A549 (cell line): Measurements from ENCODE around the gene CAPN13. TPM values are rescaled to one million over a fixed set of nuclear protein-coding genes. Genes with fewer than 3 reads are reported as not detected.

Source experiments
- ATAC-seq, 2 experiments: fragments of 200-7000 bp in 1 of 2; fragments of >200 bp in 1 of 2; cut with Nextera tagmentation in 1 of 2; cut with Tn5 transposase in 1 of 2; 3 replicates each; pipeline versions ENCODE4 v1.8.0 to v1.9.1; 2018 to 2020; ENCODE audit warnings: mild to moderate bottlenecking in 1 of 2, moderate library complexity in 1 of 2
- CTCF ChIA-PET: fragments of 300-600 bp; sonication (Branson Sonifier 250); formaldehyde crosslinking; extraction: SDS; loops from one replicate; lab custom pipeline; 2021; ENCODE audit warnings: antibody characterized with exemption, inconsistent platforms; lab: Yijun Ruan, JAX
- POLR2A ChIA-PET: fragments of 350-600 bp; formaldehyde crosslinking; extraction: SDS; loops from one replicate; lab custom pipeline; 2021; ENCODE audit warnings: antibody characterized with exemption, inconsistent platforms; lab: Yijun Ruan, JAX
- DNase-seq, 2 experiments: peaks; one replicate each; pipeline versions ENCODE4 v3.0.0 to v3.0.0-alpha.2; 2011 to 2016; ENCODE audit warnings: low read depth in 1 of 2, low spot score in 1 of 2
- FAIRE-seq: peaks from 2 replicates; lab custom pipeline; 2011; peaks lifted over from hg19 to GRCh38; lab: Jason Lieb, UNC
- H3K27ac ChIP-seq, 2 experiments: fragments of >200 bp; sonication (Bioruptor Twin); formaldehyde crosslinking; 3 replicates each; pipeline ENCODE4 v1.5.1; 2016 to 2017
- H3K4me1 ChIP-seq: fragments of >200 bp; sonication (Bioruptor Twin); formaldehyde crosslinking; 3 replicates; pipeline ENCODE4 v1.6.1; 2016
- H3K4me2 ChIP-seq: fragments of >200 bp; sonication (Bioruptor Twin); formaldehyde crosslinking; 3 replicates; pipeline ENCODE4 v1.6.1; 2016
- H3K4me3 ChIP-seq: fragments of >200 bp; sonication (Bioruptor Twin); formaldehyde crosslinking; 3 replicates; pipeline ENCODE4 v1.5.1; 2016
- H3K9me3 ChIP-seq: fragments of >200 bp; sonication (Bioruptor Twin); formaldehyde crosslinking; 3 replicates; pipeline ENCODE4 v1.6.1; 2016
- CBX8 ChIP-seq: fragments of 200-600 bp; sonication (generic); IDR thresholded peaks from 2 replicates; pipeline ENCODE4 v1.6.1; 2016
- CEBPB ChIP-seq, 2 experiments: fragments of >200 bp in 1 of 2; sonication (Bioruptor Twin) in 1 of 2; formaldehyde crosslinking in 1 of 2; IDR thresholded peaks; 2 replicates each; pipeline ENCODE4 v1.6.1; 2012 to 2016
- CHD2 ChIP-seq: fragments of 150-350 bp; IDR thresholded peaks from 2 replicates; pipeline ENCODE4 v1.6.1; 2014; ENCODE audit warnings: low read length; ENCODE audit not compliant: partially characterized antibody
- CHD4 ChIP-seq: fragments of 200-600 bp; sonication (generic); IDR thresholded peaks from 2 replicates; pipeline ENCODE4 v1.6.1; 2016; ENCODE audit warnings: antibody characterized with exemption, mild to moderate bottlenecking, borderline replicate concordance
- FOSB ChIP-seq: fragments of 250-450 bp; sonication (Bioruptor Pico); IDR thresholded peaks from 2 replicates; pipeline ENCODE4 v1.5.0; 2020; ENCODE audit warnings: mild to moderate bottlenecking, moderate library complexity
- GATA3 ChIP-seq: IDR thresholded peaks from 2 replicates; pipeline ENCODE4 v1.6.1; 2012; ENCODE audit warnings: borderline replicate concordance
- HOXB5 ChIP-seq: fragments of 250-450 bp; sonication (Bioruptor Pico); IDR thresholded peaks from 2 replicates; pipeline ENCODE4 v1.5.0; 2020; ENCODE audit warnings: mild to moderate bottlenecking, moderate library complexity
- JUN ChIP-seq, 2 experiments: fragments of >200 bp; sonication (Bioruptor Twin); formaldehyde crosslinking; IDR thresholded peaks; 2 replicates in 1 of 2; 3 replicates in 1 of 2; pipeline ENCODE4 v1.6.1; 2016 to 2017
- JUNB ChIP-seq: fragments of >200 bp; sonication (Bioruptor Twin); formaldehyde crosslinking; IDR thresholded peaks from 2 replicates; pipeline ENCODE4 v1.6.1; 2016
- KDM1A ChIP-seq: fragments of 200-600 bp; sonication (generic); IDR thresholded peaks from 2 replicates; pipeline ENCODE4 v1.6.1; 2016; ENCODE audit warnings: low read depth, mild to moderate bottlenecking
- KDM5A ChIP-seq: fragments of 200-600 bp; sonication (generic); IDR thresholded peaks from 2 replicates; pipeline ENCODE4 v1.6.1; 2016; ENCODE audit warnings: antibody characterized with exemption, mild to moderate bottlenecking
- NFE2L2 ChIP-seq: fragments of 150-350 bp; conservative IDR thresholded peaks from 2 replicates; pipeline ENCODE4 v1.6.1; 2014; ENCODE audit warnings: low read length
- NR3C1 ChIP-seq: fragments of >200 bp; sonication (Bioruptor Twin); formaldehyde crosslinking; IDR thresholded peaks from 3 replicates; pipeline ENCODE4 v1.6.1; 2017
- POLR2A ChIP-seq: IDR thresholded peaks from 2 replicates; pipeline ENCODE4 v1.6.1; 2012; ENCODE audit warnings: mild to moderate bottlenecking, low read length
- POLR2AphosphoS2 ChIP-seq: conservative IDR thresholded peaks from 2 replicates; pipeline ENCODE4 v1.6.1; 2012; ENCODE audit warnings: low read length, improper control_type of control experiment, inconsistent platforms
- TP53 ChIP-seq: fragments of 250-450 bp; sonication (Bioruptor Pico); IDR thresholded peaks from 2 replicates; pipeline ENCODE4 v1.5.0; 2021; ENCODE audit warnings: mild to moderate bottlenecking, moderate library complexity
- WGBS: methylation state at CpG from one replicate; pipeline ENCODE4 v1.1.6; 2017; ENCODE audit errors: missing lambda C conversion rate; 5-methylcytosine and 5-hydroxymethylcytosine counted together
- polyA plus RNA-seq, 4 experiments: library from polyadenylated mRNA; depleted of rRNA in 3 of 4; stranded (reverse); fragments of >200 nt; fragmentation: RNase III in 1 of 4; extraction: RNeasy Plus Mini Kit Qiagen cat#74134 plus additional on column Dnase treatment in 1 of 4; gene quantifications; 2 replicates in 3 of 4; 3 replicates in 1 of 4; pipeline ENCODE4 v1.2.3, GENCODE V29; 2011 to 2017
- TF ChIP-seq, protein P1 (sequence below): IDR thresholded peaks from 2 replicates; pipeline ENCODE4 v1.6.1; 2012; ENCODE audit warnings: low read depth, borderline replicate concordance
- TF ChIP-seq, protein P2 (sequence below): fragments of 250-450 bp; sonication (Bioruptor Pico); IDR thresholded peaks from 2 replicates; pipeline ENCODE4 v1.5.0; 2020; ENCODE audit warnings: low read depth, mild to moderate bottlenecking, moderate library complexity
- TF ChIP-seq, protein P3 (sequence below): fragments of >200 bp; sonication (Bioruptor Twin); formaldehyde crosslinking; IDR thresholded peaks from 3 replicates; pipeline ENCODE4 v1.6.1; 2016
- TF ChIP-seq, protein P4 (sequence below): IDR thresholded peaks from 2 replicates; pipeline ENCODE4 v1.6.1; 2012
- TF ChIP-seq, protein P5 (sequence below): fragments of 450-650 bp; IDR thresholded peaks from 2 replicates; pipeline ENCODE4 v1.6.1; 2014; ENCODE audit warnings: antibody characterized with exemption

CAPN13 gene
- polyA plus RNA-seq, 2 of the 4 experiments (the other 2 are of a cell fraction): 0.08 to 0.18 TPM

DNA sequence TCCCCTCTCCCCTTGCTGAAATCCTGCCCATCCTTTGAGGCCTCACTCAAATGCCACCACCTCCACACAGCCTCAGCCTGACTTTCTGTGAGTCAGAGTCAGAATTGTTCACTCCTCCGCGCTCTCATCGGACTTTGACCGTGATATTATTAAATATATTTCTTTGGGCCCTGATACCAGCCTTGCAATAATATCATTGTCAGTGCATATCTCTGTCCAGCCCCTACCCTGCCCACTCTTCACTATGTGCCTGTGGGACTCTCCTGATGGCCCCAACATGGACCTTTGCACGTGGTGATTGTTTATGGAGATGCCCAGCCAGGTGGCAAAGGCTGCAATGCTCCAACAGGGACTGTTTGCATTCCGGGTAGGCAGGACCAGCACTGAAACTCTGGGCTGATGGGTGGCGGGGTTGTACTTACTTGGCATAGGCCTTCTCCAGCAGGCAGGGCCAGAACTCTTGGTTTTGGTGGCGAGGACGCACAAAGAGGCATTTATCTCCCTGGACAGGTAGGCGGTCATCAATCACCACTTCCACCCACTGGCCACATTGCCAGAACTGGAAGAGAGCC lies 37.3 kb downstream of the CAPN13 start:
- DNase-seq (no peak), FAIRE-seq (no peak), ATAC-seq (no peak)
- ChIA-PET POLR2A (no interaction called here), CTCF (interaction anchor here (0.7 kb wide), 1 partner anchor 1717 kb away, joined by 4 read pairs; no protein-coding TSS in a partner anchor)
- WGBS: 37% methylated on average over 10 of the region's 10 CpGs
- Histone ChIP-seq H3K9me3 (no peaks in the 10 kb centered on the region; the same call in 2 of the 3 replicates), H3K4me3 (no peak overlapping the region), H3K4me1 (no peaks in the 10 kb centered on the region), H3K27ac (no peak overlapping the region), H3K4me2 (no peak overlapping the region)
- TF ChIP-seq KDM5A: no peak
- no peak for TF ChIP-seq NFE2L2
- TF ChIP-seq, protein P1, sequence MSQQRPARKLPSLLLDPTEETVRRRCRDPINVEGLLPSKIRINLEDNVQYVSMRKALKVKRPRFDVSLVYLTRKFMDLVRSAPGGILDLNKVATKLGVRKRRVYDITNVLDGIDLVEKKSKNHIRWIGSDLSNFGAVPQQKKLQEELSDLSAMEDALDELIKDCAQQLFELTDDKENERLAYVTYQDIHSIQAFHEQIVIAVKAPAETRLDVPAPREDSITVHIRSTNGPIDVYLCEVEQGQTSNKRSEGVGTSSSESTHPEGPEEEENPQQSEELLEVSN: no peak
- TF ChIP-seq, protein P2, sequence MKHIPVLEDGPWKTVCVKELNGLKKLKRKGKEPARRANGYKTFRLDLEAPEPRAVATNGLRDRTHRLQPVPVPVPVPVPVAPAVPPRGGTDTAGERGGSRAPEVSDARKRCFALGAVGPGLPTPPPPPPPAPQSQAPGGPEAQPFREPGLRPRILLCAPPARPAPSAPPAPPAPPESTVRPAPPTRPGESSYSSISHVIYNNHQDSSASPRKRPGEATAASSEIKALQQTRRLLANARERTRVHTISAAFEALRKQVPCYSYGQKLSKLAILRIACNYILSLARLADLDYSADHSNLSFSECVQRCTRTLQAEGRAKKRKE: no peak
- no peak for TF ChIP-seq KDM1A
- no peak for TF ChIP-seq NR3C1
- TF ChIP-seq, protein P3, sequence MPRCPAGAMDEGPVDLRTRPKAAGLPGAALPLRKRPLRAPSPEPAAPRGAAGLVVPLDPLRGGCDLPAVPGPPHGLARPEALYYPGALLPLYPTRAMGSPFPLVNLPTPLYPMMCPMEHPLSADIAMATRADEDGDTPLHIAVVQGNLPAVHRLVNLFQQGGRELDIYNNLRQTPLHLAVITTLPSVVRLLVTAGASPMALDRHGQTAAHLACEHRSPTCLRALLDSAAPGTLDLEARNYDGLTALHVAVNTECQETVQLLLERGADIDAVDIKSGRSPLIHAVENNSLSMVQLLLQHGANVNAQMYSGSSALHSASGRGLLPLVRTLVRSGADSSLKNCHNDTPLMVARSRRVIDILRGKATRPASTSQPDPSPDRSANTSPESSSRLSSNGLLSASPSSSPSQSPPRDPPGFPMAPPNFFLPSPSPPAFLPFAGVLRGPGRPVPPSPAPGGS: no peak
- TF ChIP-seq POLR2AphosphoS2: no peak
- TF ChIP-seq GATA3: no peak
- no peak for TF ChIP-seq CHD2
- no peak for TF ChIP-seq JUN (IDR thresholded peaks at IDR 0.05)
- no peak for TF ChIP-seq POLR2A
- TF ChIP-seq, protein P4, sequence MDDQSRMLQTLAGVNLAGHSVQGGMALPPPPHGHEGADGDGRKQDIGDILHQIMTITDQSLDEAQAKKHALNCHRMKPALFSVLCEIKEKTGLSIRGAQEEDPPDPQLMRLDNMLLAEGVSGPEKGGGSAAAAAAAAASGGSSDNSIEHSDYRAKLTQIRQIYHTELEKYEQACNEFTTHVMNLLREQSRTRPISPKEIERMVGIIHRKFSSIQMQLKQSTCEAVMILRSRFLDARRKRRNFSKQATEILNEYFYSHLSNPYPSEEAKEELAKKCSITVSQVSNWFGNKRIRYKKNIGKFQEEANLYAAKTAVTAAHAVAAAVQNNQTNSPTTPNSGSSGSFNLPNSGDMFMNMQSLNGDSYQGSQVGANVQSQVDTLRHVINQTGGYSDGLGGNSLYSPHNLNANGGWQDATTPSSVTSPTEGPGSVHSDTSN: no peak
- TF ChIP-seq, protein P5, sequence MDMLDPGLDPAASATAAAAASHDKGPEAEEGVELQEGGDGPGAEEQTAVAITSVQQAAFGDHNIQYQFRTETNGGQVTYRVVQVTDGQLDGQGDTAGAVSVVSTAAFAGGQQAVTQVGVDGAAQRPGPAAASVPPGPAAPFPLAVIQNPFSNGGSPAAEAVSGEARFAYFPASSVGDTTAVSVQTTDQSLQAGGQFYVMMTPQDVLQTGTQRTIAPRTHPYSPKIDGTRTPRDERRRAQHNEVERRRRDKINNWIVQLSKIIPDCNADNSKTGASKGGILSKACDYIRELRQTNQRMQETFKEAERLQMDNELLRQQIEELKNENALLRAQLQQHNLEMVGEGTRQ: no peak
- no peak for TF ChIP-seq HOXB5 (CRISPR knock-in tag)
- TF ChIP-seq CEBPB (IDR thresholded peaks at IDR 0.05): no peak

DNA sequence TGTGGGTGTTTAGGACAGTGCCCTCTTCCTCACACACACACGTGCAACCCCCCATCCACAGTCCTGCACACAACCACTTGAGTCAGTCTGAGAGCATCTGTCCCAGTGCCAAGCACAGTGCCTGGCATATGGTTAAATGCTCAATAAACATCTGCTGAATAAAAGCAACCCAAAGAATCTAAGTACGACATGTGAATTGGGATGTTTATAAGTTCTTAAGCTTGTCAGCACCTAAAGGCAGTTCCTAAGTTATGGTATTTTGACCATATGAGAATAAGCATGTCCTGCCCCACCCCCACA lies 37.8 kb downstream of the CAPN13 start:
- H3K9me3 ChIP-seq: no peaks in the 10 kb centered on the region; the same call in 2 of the 3 replicates
- POLR2A ChIA-PET: no interaction called here
- H3K4me2 ChIP-seq: no peak overlapping the region
- no peak overlapping the region for H3K27ac ChIP-seq
- 11% methylated on average over 2 of the region's 2 CpGs for WGBS
- H3K4me3 ChIP-seq: no peak overlapping the region
- FAIRE-seq (no peak), ATAC-seq (no peak), DNase-seq (no peak)
- H3K4me1 ChIP-seq: no peaks in the 10 kb centered on the region
- CTCF ChIA-PET: no interaction called here
- TF ChIP-seq POLR2AphosphoS2 (no peak), NR3C1 (no peak), CBX8 (no peak)

DNA sequence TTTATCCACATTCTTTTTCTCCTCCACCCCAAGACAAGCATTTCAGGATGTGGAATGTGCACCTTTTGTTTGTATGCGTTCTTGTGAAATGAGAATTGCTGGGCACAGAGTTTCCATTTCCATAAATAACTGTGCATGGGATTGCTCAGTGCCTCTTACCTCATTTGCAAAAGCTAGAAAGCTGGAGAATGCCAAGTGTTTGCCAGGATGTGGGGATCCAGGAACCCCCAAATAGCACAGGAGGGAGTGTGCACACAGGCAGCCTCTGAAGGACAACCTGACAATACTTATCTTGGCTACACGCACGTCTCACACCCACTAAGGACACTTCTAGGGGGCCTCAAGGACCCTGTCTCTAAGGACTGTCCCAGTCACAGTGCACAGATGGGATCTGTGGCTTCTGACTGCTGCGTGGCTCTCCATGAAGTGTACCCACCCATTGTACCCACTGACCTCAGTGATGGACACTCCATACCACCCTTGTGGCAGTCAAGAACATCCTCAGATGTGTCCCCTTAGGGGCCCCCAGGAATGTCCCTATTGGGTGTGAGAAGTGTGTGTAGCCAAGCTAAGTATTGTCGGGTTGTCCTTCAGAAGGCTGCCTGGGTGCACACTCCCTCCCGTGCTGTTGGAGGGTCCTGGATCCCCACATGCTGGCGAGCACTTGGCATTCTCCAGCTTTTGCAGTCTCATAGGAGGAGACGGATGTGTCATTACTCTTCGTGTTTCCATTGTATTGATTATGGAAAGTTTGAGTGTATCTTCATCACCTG lies 38.4 kb downstream of the CAPN13 start:
- WGBS: 5% methylated on average over 9 of the region's 9 CpGs
- TF ChIP-seq TP53 (CRISPR knock-in tag): no peak
- no peak for TF ChIP-seq CHD4
- TF ChIP-seq CEBPB (IDR thresholded peaks at IDR 0.05): no peak
- no peak for TF ChIP-seq HOXB5 (CRISPR knock-in tag)
- TF ChIP-seq JUNB: no peak
- TF ChIP-seq FOSB (CRISPR knock-in tag): no peak
- TF ChIP-seq JUN (IDR thresholded peaks at IDR 0.05): no peak
- POLR2A ChIA-PET: no interaction called here
- no peak overlapping the region for H3K4me3 ChIP-seq
- FAIRE-seq: no peak
- H3K4me2 ChIP-seq: no peak overlapping the region
- CTCF ChIA-PET: interaction anchor here (0.6 kb wide), 1 partner anchor 73 kb away, joined by 3 read pairs; no protein-coding TSS in a partner anchor
- no peak overlapping the region for H3K27ac ChIP-seq
- no peaks in the 10 kb centered on the region; the same call in 2 of the 3 replicates for H3K9me3 ChIP-seq
- DNase-seq: no peak
- no peaks in the 10 kb centered on the region for H3K4me1 ChIP-seq
- ATAC-seq: peak in 1 of 2 experiments; percentile 14; a peak in 3 of 6 replicates
